ENCODE data around the gene SND1.

Gene SND1

DNA sequence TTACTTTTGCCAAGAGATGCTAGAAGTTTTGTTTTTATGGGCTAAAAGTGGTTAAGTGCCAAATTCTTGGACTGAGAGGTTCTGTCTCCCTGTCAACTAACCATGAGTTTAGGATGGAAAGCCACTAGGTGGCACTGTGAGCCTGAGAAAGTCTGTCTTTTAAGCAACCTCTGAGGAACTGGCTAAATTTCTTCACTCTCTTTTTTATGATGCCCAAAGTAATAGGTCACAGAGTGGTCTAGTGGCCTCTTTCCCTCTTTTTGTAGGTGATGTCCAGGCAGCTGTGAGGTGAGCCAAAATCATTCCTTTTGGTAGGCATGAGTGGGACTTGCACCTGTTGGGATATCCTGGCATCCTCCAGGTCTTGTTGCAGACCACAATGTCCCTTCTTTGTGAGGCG, 56.8 kb downstream of the SND1 start:
- TF ChIP-seq, protein P1, sequence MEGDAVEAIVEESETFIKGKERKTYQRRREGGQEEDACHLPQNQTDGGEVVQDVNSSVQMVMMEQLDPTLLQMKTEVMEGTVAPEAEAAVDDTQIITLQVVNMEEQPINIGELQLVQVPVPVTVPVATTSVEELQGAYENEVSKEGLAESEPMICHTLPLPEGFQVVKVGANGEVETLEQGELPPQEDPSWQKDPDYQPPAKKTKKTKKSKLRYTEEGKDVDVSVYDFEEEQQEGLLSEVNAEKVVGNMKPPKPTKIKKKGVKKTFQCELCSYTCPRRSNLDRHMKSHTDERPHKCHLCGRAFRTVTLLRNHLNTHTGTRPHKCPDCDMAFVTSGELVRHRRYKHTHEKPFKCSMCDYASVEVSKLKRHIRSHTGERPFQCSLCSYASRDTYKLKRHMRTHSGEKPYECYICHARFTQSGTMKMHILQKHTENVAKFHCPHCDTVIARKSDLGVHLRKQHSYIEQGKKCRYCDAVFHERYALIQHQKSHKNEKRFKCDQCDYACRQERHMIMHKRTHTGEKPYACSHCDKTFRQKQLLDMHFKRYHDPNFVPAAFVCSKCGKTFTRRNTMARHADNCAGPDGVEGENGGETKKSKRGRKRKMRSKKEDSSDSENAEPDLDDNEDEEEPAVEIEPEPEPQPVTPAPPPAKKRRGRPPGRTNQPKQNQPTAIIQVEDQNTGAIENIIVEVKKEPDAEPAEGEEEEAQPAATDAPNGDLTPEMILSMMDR (IDR thresholded peaks at IDR 0.05; ENCODE audit: insufficient read depth, low read depth, low read length, missing control alignments) = peak; percentile 55
- peak; percentile 80 for DNase-seq (ENCODE audit: low read depth)
- no peak overlapping the region for H3K4me3 ChIP-seq (ENCODE audit: low read depth, low read length)

GRCh38 chr7:127710635-127711034, 58.6 kb downstream of the SND1 start:
- no peak overlapping the region for H3K4me3 ChIP-seq (ENCODE audit: low read depth, low read length)
- TF ChIP-seq, protein P1 (IDR thresholded peaks at IDR 0.05; ENCODE audit: insufficient read depth, low read depth, low read length, missing control alignments) = no peak
- no peak for DNase-seq (ENCODE audit: low read depth)

DNA sequence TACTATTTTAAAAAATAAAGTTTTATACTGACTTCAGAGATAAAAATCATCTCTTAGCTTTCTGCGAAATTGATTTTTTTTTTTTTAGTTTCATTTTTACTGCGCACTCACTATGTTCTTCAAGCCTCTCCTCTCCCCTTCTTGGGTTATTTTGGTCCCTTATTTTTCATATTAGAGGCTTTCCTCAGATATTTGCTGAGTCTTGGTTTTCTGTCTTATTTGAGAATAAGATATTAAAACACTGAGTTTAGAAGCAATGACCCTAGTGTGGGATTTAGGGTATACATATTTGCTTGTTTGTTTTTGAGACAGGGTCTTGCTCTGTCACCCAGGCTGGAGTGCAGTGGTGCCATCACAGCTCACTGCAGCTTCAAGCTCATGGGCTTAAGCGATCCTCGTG, 59.9 kb downstream of the SND1 start:
- no peak overlapping the region for H3K4me3 ChIP-seq (ENCODE audit: low read depth, low read length)
- TF ChIP-seq, protein P1 (IDR thresholded peaks at IDR 0.05; ENCODE audit: insufficient read depth, low read depth, low read length, missing control alignments) = no peak
- no peak for DNase-seq (ENCODE audit: low read depth)

GRCh38 chr7:127713006-127713405, 61.0 kb downstream of the SND1 start:
- DNase-seq (ENCODE audit: low read depth) = no peak
- TF ChIP-seq, protein P1 (IDR thresholded peaks at IDR 0.05; ENCODE audit: insufficient read depth, low read depth, low read length, missing control alignments) = no peak
- H3K4me3 ChIP-seq (ENCODE audit: low read depth, low read length) = no peak overlapping the region

- no peak overlapping the region for H3K4me3 ChIP-seq (ENCODE audit: low read depth, low read length)
- TF ChIP-seq, protein P1 (IDR thresholded peaks at IDR 0.05; ENCODE audit: insufficient read depth, low read depth, low read length, missing control alignments) = no peak
- no peak for DNase-seq (ENCODE audit: low read depth)
Observed at GRCh38 chr7:127713758-127714157, 61.8 kb downstream of the SND1 start.

- DNase-seq (ENCODE audit: low read depth) = no peak
- TF ChIP-seq, protein P1 (IDR thresholded peaks at IDR 0.05; ENCODE audit: insufficient read depth, low read depth, low read length, missing control alignments) = no peak
- H3K4me3 ChIP-seq (ENCODE audit: low read depth, low read length) = no peak overlapping the region
Observed at GRCh38 chr7:127715272-127715671, 63.3 kb downstream of the SND1 start.

DNA sequence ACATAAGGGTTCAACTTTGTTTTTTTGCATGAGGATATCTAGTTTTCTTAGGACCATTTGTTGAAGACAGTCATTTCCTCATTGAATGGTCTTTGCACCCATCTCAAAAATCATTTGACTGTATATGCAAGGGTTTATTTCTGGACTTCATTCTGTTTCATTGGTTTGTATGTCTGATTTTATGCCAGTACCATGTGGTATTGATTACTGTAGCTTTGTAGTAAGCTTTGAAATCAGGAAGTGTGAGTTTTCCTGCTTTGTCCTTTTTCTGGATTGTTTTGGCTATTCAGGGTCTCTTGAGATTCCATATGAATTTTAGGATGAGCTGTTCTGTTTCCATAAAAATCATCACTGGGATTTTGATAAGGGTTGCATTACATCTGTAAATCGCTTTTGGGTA, 63.9 kb downstream of the SND1 start:
- H3K4me3 ChIP-seq (ENCODE audit: low read depth, low read length) = no peak overlapping the region
- TF ChIP-seq, protein P1 (IDR thresholded peaks at IDR 0.05; ENCODE audit: insufficient read depth, low read depth, low read length, missing control alignments) = no peak
- DNase-seq (ENCODE audit: low read depth) = no peak
